Measurements from ENCODE around the gene TULP1.
"Not testable (repeated sequence)": the region's sequence is repeated elsewhere in the genome, so short reads cannot be mapped to it uniquely, and the experiment has no call there.

The TULP1 gene

DNA sequence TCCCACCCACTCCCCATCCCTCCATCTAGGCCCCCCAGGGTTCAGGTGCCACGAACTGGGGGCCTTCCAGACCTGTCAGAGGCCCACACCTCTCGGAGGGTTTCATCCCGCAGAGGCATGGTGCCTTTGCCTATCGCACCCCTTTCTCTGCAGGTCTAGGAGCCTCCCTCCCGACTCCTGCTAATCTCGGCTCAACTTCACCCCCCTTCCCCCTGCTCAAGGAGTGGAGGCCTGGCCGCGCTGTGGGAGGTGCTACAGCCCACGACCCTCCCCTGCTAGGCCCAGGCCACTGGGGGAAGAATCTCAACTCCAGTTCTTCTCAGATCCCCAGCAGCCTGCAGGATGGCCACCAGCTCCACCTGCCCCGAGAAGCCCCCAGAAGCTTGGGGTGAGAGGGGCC, at the start of gene TULP1:
Gene TULP1, minus strand, starts transcription at position 157 of the 400 bp plus-strand sequence. Its CDS starts 38 bp downstream, at position 119.
- no peak for DNase-seq

DNA sequence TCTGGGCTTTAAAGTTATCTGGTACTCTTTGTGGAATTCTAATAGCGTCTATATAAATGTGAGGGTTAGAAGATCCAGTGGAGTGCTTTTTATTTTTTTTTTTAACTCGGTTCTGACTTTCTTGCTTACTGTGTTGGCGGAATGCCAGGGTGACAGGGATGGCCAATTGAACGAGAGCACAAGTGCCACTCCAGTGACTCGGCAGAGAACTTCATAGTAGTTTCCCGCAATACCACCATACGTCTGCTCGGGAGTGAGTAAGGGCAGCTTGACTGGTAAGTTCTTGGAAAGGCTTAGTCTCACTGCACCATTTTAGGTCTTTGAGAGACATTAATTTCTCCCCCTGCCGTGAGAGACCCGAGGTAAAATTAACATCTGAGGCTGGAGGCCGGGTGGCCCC, 49.4 kb upstream of the TULP1 start:
- no peak for DNase-seq

DNA sequence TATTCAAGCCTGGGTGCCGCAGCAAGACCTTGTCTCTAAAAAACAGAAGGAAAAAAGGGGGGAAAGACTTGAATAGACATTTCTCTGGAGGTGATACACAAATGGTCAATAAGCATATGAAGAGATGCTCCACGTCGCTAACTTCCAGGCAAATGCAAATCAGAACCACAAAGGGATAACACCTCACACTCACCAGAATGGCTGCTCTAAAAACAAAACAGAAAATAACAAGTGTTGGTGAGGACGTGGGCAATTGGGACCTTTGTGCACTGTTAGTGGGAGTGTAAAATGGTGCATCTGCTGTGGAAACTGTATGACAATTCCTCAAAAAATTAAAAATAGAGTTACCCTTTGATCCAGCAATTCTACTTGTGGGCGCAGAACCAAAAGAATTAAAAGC, 48.4 kb upstream of the TULP1 start:
- no peak for DNase-seq

DNA sequence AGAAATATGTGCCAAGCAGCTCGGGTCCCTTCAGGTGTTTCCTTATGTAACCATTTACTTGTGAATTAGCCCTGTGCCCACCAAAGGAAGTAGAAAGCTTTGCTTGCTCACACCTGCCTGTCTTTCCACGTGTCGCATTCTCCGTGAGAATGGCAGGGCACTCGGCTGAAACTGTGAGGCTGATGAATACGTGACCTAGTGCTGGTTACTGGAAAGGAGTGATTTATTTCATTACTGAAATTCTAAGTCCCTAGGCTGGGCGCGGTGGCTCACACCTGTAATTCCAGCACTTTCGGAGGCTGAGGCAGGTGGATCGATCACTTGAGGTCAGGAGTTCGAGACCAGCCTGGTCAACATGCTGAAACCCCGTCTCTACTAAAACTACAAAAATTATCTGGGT, 45.9 kb upstream of the TULP1 start:
- DNase-seq: no peak

DNA sequence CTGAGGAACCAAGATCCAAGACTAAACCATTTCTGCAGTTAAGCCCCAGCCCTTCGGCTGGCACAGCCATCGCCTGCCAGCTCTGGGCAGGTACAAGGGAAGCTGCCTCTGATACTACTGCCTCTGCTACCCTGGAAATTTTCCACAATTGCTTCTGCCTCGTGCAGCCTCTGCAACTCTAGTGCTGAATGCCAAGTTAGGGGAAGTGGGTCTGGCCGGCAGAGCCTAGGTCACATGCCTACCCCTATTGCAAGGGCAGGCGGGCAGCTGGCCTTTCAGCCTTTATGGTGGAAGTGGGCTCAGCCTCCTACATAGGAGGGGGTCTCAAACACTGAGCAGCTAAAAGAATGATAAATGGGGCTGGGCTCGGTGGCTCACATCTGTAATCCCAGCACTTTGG, 44.5 kb upstream of the TULP1 start:
- no peak for DNase-seq

DNA sequence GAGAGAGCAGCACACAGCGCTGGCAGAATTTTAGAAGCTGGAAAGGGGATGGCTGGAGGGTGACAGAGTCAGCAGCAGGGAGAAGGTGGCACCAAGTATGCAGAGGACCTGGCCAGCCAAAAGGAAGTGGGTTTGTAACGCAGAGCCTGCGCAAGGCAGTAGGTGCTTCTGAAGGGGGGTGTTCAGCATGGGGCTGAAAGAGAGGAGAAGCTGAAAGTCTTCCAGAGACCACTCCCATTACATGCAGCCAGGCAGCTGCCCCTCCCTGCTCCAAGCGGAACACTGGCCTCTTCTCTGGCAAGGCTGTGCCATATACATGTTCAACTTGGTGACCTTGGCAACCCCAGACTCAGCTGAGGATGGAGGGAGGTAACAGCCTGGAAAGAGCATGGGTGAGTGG, 42.1 kb upstream of the TULP1 start:
- DNase-seq: no peak

DNA sequence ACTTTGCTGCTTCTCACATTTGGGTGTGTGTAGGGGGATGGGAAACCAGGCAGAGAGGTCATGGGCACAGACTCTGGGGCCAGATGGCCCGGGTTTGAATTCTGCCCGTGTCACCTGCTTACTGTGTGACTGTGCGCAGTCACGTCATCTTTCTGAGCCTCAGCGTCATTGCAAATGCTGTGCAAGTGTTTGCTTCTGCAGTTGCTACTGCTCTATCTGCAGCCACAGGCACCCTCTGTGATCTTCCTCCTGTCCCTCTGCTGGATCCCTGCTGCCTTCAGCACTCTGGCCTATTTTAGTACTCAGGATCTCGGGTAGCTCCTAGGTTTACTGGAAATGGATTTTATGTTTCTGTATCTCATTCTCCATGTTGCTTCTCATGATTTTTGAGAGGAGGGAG, 40.6 kb upstream of the TULP1 start:
- no peak for DNase-seq

DNA sequence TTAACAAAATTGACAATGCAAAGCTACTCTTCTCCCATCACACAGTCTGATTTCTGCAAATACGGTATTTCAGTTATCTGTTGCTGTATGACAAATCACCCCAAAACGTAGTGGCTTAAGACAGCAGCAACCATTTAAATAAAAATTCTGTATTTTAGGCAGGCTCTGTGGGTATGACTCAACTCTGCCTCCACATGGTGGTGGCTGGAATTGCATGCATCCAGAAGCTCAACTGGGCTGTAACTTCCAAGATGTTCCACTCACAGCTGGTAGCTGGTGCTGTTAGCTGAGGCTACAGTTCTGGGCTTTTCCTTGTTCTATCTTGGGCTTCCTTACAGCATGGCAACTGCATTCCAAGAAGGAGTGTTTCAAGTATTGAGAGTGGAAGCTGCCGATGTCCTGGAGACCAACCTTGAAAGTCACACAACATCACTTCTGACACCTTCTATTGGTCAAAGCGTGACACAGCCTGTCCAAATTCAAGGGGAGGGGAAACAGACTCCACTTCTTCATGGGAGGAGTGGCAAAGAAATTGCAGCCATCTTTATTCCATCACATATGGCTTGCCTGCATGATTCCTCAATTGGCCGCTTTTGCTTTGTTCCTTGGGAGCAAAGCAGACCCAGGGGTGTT, 39.7 kb upstream of the TULP1 start:
- no peak for DNase-seq

DNA sequence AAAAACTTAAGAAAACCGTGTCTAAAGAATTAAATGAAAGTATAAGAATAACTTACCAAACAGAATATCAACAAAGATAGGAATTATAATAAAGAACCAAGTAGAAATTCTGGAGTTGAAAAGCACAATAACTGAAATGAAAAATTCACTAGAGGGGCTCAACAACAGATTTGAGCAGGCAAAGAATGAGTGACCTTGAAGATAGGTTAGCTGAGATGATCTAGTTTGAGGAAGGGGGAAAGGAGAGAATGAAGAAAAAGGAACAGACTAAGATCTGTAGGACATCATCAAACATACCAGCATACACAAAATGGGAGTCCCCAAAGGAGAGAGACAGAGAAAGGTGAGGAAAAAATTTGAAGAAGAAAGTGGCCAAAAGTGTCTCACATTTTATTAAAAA, 37.7 kb upstream of the TULP1 start:
- DNase-seq: no peak

DNA sequence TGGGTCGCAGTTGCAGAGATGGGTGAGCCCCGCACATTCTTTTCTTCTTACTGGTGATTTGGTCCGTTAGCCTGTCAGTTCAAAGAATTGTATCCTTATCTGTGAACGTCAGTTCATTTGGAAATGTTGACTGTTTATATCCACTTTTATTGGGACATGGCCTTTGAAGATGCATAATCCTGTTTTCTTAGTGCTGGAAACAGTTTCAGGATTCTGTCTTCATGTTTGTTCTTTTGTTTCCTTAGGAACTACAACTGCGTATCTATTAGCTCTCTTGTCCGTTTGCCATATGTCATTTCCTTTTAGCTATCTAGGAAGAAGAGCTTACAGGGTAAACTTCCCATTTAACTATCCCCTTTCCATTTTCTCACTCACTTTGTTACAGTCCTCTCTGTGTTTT, 35.0 kb upstream of the TULP1 start:
- no peak for DNase-seq

DNA sequence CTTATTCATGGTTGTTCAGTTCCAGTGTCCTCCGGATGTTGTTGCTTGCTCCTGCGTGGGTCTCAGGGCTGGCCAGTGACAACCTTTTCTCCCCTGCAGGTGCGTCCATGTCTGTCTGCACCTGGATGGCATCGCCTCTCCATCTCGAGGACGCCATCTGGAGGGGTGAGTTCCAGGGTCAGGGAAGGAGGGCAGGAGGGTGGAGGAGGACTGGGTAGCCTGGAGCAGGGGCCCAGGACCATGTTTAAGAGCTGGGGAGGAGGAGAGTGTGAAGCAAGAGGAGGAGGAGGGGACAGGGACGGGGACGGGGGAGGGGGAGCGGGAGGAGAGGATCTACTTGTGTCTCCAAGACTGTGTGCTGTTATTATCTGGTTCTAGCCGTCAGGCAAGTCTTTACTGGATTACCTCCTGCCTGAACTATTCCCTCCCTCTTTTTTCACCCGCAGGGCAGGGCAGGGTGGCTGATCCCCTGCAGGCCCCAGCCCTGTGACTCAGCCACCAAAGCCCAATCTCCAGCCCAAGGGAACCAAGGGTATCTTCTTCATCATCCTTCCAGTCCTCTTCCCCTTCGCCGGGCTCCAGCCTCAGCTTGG, 32.2 kb upstream of the TULP1 start:
- no peak for DNase-seq

DNA sequence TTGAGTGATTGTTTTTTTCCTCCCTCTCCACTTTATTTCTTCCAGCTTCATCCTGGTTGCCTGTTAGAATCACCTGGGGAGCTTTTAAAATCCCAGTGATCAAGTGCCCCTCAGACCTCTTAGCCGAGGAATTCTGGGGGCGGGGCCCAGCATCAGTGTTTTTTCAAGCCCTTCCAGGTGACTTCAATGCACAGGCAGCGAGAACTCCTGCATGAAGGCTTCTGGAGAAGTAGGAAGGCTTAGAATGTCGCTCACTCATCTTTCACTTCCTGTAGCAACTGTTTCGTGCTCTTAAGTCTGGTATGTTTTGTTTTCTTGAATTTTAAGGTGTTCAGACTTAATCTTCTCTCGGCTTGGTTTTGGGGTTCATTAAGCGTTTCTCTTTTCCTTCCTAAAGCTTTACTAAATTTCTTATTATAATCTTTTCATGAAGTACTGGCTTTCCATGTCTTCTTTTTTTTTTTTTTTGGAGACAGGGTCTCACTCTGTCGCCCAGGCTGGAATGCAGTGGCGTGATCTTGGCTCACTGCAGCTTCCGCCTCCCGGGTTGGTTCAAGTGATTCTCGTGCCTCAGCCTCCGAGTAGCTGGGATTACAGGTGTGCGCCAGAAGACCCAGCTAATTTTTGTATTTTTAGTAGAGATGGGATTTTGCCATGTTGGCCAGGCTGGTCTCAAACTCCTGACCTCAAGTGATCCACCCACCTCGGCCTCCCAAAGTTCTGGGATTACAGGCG, 30.9 kb upstream of the TULP1 start:
- DNase-seq: no peak

DNA sequence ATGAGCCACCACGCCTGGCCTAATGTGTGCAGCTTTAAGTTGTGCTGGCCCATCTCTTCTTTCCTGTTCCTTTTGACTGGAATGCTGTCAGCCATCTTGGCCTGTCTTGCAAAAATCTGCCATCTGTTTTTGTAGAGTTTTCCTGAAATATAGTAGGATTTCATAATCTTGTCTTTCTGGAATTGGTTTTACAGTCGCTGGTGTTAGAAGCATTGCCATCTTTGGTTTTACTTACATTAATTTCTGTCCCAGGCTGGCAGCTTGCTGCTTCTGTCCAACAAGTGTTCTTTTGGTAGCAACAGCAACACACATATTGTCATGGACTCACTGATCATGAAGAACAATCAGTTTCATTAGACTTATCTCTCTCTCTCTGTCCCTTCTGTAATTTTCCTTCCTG, 29.1 kb upstream of the TULP1 start:
- no peak for DNase-seq

DNA sequence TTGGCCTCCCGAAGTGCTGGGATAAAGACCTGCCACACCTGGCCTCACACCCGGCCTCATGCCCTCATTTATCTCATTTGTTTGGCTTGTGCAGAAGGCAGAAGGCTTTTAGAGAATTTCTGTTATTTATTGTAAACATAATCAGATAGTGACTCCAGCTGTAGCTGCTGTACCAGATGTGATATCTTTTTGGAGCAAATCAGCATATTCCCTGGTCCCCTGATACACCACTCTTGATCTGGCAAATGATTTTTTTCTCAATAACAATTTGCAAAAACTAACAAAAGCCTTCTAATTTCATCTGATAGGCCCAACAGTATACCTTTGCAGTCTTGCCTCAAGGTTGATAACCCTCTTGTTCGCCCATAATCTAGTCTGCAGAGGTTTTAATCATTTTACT, 26.5 kb upstream of the TULP1 start:
- no peak for DNase-seq

DNA sequence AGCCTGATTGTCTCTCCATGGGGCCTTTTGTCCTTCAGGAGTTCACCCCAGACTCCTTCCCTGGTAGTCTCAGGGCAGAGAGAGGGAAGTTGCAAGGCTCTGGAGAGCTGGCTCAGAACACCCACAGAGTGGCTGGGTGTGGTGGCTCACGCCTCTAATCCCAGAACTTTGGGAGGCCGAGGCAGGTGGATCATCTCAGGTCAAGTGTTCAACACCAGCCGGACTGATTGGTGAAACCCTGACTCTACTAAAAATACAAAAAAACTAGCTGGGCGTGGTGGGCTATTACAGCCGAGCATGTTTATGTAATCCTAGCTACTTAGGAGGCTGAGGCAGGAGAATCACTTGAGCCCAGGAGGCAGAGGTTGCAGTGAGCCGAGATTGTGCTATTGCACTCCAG, 23.2 kb upstream of the TULP1 start:
- not testable (repeated sequence) for DNase-seq

DNA sequence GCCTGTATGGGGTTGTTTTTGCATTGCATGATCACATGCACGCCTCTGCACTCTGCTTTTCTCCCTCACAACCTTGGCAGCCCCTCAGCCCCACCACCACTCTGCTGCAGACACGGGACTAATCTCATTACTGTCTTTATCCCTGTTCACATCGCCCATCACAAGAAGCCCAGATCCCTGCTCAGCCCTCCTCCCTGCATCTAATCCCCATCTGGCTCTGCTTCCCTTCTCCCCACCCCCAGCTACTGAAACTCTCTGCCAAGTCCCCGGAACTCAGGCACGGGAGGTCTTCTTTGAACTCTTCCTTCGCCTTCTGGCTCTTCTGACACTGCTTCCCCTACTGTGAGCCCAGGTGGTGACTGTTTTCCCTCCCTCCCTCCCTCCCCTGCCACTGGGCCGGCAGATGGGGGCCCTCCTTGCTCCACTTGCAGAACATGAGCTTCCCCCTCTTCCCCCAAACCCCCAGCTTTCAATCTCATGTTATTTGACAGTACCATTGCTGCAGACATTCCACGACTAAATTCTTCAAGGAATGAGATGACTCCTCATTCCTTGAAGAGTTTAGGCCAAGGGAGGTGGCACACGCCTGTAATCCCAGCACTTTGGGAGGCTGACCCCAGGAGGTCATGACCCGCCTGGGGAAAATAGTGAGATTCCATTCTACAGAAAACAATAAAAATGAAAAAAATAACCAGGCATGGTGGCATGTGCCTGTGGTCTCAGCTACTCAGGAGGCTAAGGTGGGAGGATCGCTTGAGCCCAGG, 21.9 kb upstream of the TULP1 start:
- no peak for DNase-seq

DNA sequence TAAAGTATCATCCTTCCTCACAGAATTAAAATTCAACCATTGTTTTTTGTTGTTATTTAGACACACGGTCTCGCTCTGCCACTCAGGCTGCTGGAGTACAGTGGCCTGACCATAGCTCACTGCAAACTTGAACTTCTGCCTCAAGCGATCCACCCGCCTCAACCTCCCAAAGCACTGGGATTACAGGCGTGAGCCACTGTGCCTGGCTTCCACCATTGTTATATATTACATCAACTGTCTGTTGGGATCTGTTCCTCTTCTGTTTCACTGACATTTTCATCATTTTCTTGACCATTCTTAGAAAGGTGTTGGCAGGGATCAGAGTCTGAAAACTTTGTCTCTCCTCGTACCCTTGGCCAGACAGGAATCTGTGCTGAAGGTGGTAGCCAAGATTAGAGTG, 21.3 kb upstream of the TULP1 start:
- DNase-seq: no peak

DNA sequence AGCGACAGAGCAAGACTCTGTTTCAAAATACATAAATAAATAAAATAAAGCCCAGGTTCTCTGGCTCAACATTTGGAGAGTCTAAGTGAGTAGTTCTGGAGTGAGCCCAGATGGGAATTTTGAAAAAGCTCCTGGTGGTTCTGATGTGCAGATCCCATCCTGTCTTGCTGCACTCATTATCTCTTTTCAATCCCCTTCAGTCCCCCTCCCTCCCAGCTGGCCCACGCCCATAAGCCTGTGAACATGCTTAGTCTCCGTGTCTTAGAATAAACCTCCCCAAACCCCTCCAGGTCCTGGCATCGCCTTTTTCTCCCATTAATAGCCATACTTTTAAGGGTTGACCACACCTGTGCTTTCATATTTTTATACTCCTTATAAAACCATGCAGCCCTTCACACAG, 19.4 kb upstream of the TULP1 start:
- no peak for DNase-seq

DNA sequence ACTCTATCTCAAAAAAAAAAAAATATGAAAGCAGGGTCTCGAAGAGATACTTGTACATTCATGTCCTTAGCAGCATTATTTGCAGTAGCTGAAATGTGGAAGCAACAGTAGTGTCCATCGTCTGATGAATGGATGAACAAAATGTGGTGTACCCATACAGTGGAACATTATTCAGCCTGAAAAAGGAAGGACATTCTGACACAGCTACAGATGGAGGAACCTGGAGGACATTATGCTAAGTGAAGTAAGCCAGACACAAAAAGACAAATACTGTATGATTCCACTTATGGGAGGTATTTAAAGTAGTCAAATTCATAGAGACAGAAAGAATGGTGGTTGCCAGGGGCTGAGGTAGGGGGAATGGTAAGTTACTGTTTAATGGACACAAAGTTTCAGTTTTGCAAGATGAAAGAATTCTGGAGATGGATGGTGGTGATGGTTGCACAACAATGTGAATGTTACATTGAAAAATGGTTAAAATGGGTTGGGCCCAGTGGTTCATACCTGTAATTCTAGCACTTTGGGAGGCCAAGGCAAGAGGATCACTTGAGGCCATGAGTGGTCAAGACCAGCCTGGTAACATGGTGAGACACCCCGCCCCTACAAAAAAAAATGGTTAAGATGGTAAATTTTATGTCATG, 11.8 kb upstream of the TULP1 start:
- DNase-seq: no peak

DNA sequence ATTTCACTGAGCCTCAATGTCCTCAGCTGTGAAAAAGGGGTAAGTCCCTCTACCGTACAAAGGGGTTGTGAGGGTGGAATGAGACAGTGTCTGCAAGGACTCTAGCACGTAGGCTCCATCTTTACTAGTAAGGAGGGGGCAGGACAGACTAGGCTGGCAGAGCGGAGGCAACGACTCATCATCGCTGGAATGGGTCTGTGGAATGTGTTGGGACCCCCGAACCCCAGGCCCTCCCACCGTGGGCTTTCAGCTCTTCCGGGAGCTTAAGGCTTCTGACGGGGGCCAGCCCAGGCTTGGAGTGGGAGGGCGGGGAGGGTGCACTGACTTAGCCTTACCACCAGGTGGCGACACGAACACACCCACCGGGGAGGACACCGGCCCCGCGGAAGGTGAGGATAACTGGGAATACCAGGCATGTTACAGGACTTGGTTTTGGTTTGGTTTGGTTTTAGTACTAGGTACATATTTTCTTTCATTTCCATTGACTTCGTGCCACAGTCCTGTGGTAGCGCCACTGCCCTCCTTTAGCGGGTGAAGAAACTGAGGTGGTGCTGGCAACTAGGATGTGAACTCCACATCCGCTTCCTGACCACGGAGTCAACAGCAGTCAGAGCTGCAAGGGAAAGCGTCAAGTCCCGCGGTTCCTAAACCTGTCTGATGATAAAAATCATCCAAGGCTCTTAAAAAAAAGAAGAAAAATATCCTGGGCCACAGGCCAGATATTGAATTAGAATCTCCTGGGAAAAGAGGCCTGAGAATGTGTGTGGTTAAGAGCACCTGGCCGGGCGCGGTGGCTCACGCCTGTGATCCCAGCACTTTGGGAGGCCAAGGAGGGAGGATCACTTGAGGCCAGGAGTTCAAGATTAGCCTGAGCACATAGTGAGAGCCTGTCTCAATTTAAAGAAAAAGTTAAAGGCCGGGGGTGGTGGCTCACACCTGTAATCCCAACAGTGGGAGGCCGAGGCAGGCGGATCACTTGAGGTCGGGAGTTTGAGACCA, 10.3 kb upstream of the TULP1 start:
- DNase-seq: peak; percentile 1

DNA sequence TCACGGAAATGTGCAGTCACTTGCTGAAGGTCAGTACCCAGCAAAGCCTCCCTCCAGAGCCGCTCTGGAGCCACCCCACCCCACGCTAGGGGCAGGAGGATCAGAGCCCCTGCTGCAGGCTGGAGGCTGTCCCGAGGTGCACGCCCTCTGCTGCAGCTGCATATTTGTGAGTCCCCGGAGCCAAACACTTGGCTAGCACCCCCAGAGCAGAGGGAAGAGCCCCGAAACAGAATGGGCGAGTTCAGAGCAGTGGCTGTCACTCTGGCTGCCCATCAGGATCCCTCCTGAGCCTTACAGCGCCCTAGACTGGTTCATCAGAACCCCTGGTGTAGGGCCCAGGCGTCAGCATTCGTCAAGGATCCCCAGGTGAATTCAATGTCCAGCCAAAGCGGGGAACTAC, 9.5 kb upstream of the TULP1 start:
- DNase-seq: no peak

DNA sequence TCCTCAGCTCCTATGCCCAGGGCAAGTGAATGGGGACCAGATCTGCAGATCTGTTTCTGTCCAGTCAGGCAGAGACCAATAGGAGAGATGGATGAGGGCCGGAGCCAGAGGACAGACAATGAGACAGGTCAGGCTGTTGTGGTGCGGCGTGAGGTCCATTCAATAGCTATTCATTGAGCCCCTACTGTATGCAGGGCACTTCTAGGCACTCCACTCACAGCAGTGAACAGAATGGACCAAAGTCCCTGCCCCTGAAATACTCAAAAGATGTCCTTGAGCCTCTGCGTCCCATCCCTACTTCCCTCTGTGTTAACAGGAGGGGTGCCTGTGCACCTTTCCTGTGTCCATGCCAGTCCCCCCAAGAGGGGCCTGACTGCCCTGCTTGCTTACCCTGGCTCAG, 8.5 kb upstream of the TULP1 start:
- DNase-seq: no peak

All from NCI-H1436 treated with DMSO at 0.1 percent for 48 hours (cell line).